Psoas muscle (tissue), 8 donors: Measurements from ENCODE around the gene B4GALNT1. TPM values are rescaled to one million over a fixed set of nuclear protein-coding genes. Genes with fewer than 3 reads are reported as not detected.

Source experiments
- ATAC-seq, 4 donors: fragments of 200-7000 bp; cut with Tn5 transposase; one replicate each; pipeline ENCODE4 v1.9.1; 2020; ENCODE audit warnings: moderate library complexity in 3 of 4, mild to moderate bottlenecking in 2 of 4
- DNase-seq, 2 donors: peaks; one replicate each; pipeline ENCODE4 v3.0.0-alpha.2; 2020
- H3K27ac ChIP-seq: fragments of 200-600 bp; one replicate; pipeline ENCODE4 v1.8.0; 2022
- H3K27me3 ChIP-seq, 3 donors: fragments of 200-600 bp in 1 of 3; one replicate each; pipeline versions ENCODE4 v1.6.1 to v1.8.0; 2013 to 2022; ENCODE audit warnings: low read length in 2 of 3, mild to moderate bottlenecking in 2 of 3, moderate library complexity in 1 of 3; ENCODE audit not compliant: insufficient read depth in 3 of 3
- H3K36me3 ChIP-seq, 2 donors: fragments of 200-600 bp in 1 of 2; one replicate each; pipeline versions ENCODE4 v1.6.1 to v1.8.0; 2013 to 2022; ENCODE audit warnings: low read depth in 1 of 2, mild to moderate bottlenecking in 1 of 2, moderate library complexity in 1 of 2; ENCODE audit not compliant: insufficient read depth in 1 of 2
- H3K4me1 ChIP-seq: fragments of 200-600 bp; one replicate; pipeline ENCODE4 v1.8.0; 2022
- H3K4me3 ChIP-seq: fragments of 200-600 bp; one replicate; pipeline ENCODE4 v1.8.0; 2022; ENCODE audit warnings: mild to moderate bottlenecking
- H3K9me3 ChIP-seq: fragments of 200-600 bp; one replicate; pipeline ENCODE4 v1.8.0; 2022
- CTCF ChIP-seq: fragments of 200-600 bp; IDR thresholded peaks from one replicate; pipeline ENCODE4 v1.8.0; 2022; ENCODE audit warnings: antibody characterized with exemption
- WGBS, 3 donors: extraction: QIAGEN DNeasy Blood & Tissue Kit; methylation state at CpG; one replicate each; pipeline versions ENCODE4 v1.1.6 to v1.1.7; 2013; 5-methylcytosine and 5-hydroxymethylcytosine counted together
- intact Hi-C, 2 donors: fragments of 100-400 bp; cut with DNase I; formaldehyde crosslinking; loops; one replicate each; pipeline versions ENCODE4 v1.11.0 to v1.14.2; 2022
- polyA plus RNA-seq, 3 donors: library from polyadenylated mRNA; stranded (reverse); fragments of 200-250 nt; gene quantifications; one replicate each; pipeline ENCODE4 v1.2.3, GENCODE V29; 2013
- total RNA-seq, 4 donors: library from RNA; stranded (reverse); fragmentation: NEBNext Ultra II Directional in 2 of 4; extraction: Animal tissue kit (Norgen Biotek cat#: 25700) in 2 of 4; gene quantifications; one replicate each; pipeline versions ENCODE4 v1.2.1 to v1.2.4, GENCODE V29; 2021 to 2023
- donor health status: healthy with polysubstance abuse.
- donor health status: DM: no; HTN: no; CAD: no; lungs with moderate emphysema.
- donor health status: Bipolar disorder and iron deficiency.
- donor health status: healthy.
- donor health status: DM: yes; HTN: yes; CAD: no.
- donor health status: DM: no; HTN: no; CAD: no.
- donor health status: DM: no; HTN: no; CAD: no.
- donor health status: DM: yes; HTN: yes; CAD: no.

B4GALNT1 gene
- total and polyA plus RNA-seq, 7 donors = 8.2 to 46.7 (median 10.0) TPM

GRCh38 chr12:57631566-57632072, 1.4 kb downstream of the B4GALNT1 start:
- H3K9me3 ChIP-seq = no peaks in the 10 kb centered on the region
- H3K36me3 ChIP-seq = peaks cover 0 to 37% of the 10 kb centered on the region in 2 donors
- H3K27ac ChIP-seq = no peak overlapping the region
- no peak for ATAC-seq
- WGBS, 3 donors = 19 to 22% (median 21%) methylated on average over 26 of the region's 26 CpGs
- no peak for DNase-seq
- H3K27me3 ChIP-seq = peaks cover 0 to 11% (median 7%) of the 10 kb centered on the region in 3 donors
- intact Hi-C loops = loop anchor here in 1 of 2 donors (2.0 kb wide), 1 partner anchor 49 kb away; no protein-coding TSS in a partner anchor
- no peak for TF ChIP-seq CTCF
- H3K4me3 ChIP-seq = peak overlapping the region; percentile 84
- peaks cover 8% of the 10 kb centered on the region for H3K4me1 ChIP-seq

GRCh38 chr12:57630891-57631433, 2.0 kb downstream of the B4GALNT1 start:
- Histone ChIP-seq H3K9me3 (no peaks in the 10 kb centered on the region), H3K4me3 (no peak overlapping the region), H3K27ac (no peak overlapping the region), H3K27me3 (peaks cover 0 to 11% (median 7%) of the 10 kb centered on the region in 3 donors), H3K36me3 (peaks cover 0 to 41% of the 10 kb centered on the region in 2 donors), H3K4me1 (peaks cover 8% of the 10 kb centered on the region)
- 62 to 77% (median 66%) methylated on average over 4 to 6 of the region's 6 CpGs for WGBS, 3 donors
- no peak for TF ChIP-seq CTCF
- DNase-seq (no peak), ATAC-seq (no peak)
- intact Hi-C loops = no loop called here

GRCh38 chr12:57629897-57630471, 3.0 kb downstream of the B4GALNT1 start:
- H3K4me1 ChIP-seq = peaks cover 8% of the 10 kb centered on the region
- ATAC-seq (no peak), DNase-seq (peak in 1 of 2 donors; percentile 28)
- WGBS, 3 donors = 73 to 87% (median 86%) methylated on average over 5 of the region's 5 CpGs
- intact Hi-C loops = loop anchor here in 1 of 2 donors (10.0 kb wide), 1 partner anchor 165 kb away; no protein-coding TSS in a partner anchor
- H3K36me3 ChIP-seq = peaks cover 0 to 41% of the 10 kb centered on the region in 2 donors
- no peak for TF ChIP-seq CTCF
- H3K27ac ChIP-seq = no peak overlapping the region
- no peaks in the 10 kb centered on the region for H3K9me3 ChIP-seq
- H3K27me3 ChIP-seq = peaks cover 0 to 11% (median 7%) of the 10 kb centered on the region in 3 donors
- H3K4me3 ChIP-seq = no peak overlapping the region

- DNase-seq = peak in 1 of 2 donors; percentile 34
- H3K9me3 ChIP-seq = no peaks in the 10 kb centered on the region
- 68 to 75% (median 71%) methylated on average over 29 of the region's 29 CpGs for WGBS, 3 donors
- ATAC-seq = no peak
- intact Hi-C loops = loop anchor here in 1 of 2 donors (10.0 kb wide), 1 partner anchor 164 kb away; no protein-coding TSS in a partner anchor
- H3K27me3 ChIP-seq = peaks cover 0 to 21% (median 7%) of the 10 kb centered on the region in 3 donors
- H3K36me3 ChIP-seq = peaks cover 0 to 41% of the 10 kb centered on the region in 2 donors
- H3K27ac ChIP-seq = no peak overlapping the region
- H3K4me1 ChIP-seq = peaks cover 8% of the 10 kb centered on the region
- H3K4me3 ChIP-seq = no peak overlapping the region
- TF ChIP-seq CTCF = no peak
Observed at GRCh38 chr12:57628280-57629191, 4.5 kb downstream of the B4GALNT1 start.
